Skeletal muscle tissue (tissue), 4 donors: Measurements from ENCODE around the gene SPAG9. TPM values are rescaled to one million over a fixed set of nuclear protein-coding genes. Genes with fewer than 3 reads are reported as not detected.

ENCODE experiments used
- H3K27ac ChIP-seq: one replicate; pipeline ENCODE4 v1.7.0; 2013; ENCODE audit warnings: mild to moderate bottlenecking, low read depth, low read length, inconsistent platforms
- H3K27me3 ChIP-seq, 3 donors: one replicate each; pipeline ENCODE4 v1.7.0; 2013; ENCODE audit warnings: low read length in 3 of 3; ENCODE audit not compliant: control insufficient read depth in 3 of 3, insufficient read depth in 3 of 3
- H3K36me3 ChIP-seq, 3 donors: one replicate each; pipeline ENCODE4 v1.7.0; 2013; ENCODE audit warnings: low read length in 3 of 3; ENCODE audit not compliant: control insufficient read depth in 3 of 3, insufficient read depth in 3 of 3
- H3K4me1 ChIP-seq, 3 donors: one replicate each; pipeline ENCODE4 v1.7.0; 2013; ENCODE audit warnings: low read length in 3 of 3, mild to moderate bottlenecking in 3 of 3; ENCODE audit not compliant: control insufficient read depth in 3 of 3, insufficient read depth in 3 of 3
- H3K4me3 ChIP-seq, 3 donors: one replicate each; pipeline ENCODE4 v1.7.0; 2013; ENCODE audit warnings: low read length in 3 of 3
- H3K9ac ChIP-seq, 3 donors: one replicate each; pipeline ENCODE4 v1.7.0; 2013; ENCODE audit warnings: low read length in 3 of 3, mild to moderate bottlenecking in 3 of 3, moderate library complexity in 2 of 3, low read depth in 1 of 3
- H3K9me3 ChIP-seq, 3 donors: one replicate each; pipeline ENCODE4 v1.7.0; 2013; ENCODE audit warnings: low read length in 3 of 3; ENCODE audit not compliant: control insufficient read depth in 3 of 3
- total RNA-seq: library from RNA; depleted of rRNA; stranded (reverse); fragments of >200 nt; gene quantifications from one replicate; pipeline ENCODE4 v1.2.3, GENCODE V29; 2014
- donor health status: Osteomylitis.

Gene SPAG9
- total RNA-seq, 1 donor from 2014 or later, result 92.9 TPM

GRCh38 chr17:50957600-50958575 is 162.8 kb downstream of the SPAG9 start:
- H3K27me3 ChIP-seq, result no peaks in the 10 kb centered on the region
- no peak overlapping the region for H3K4me3 ChIP-seq
- H3K9ac ChIP-seq, result no peak overlapping the region
- H3K4me1 ChIP-seq, result peaks cover 33 to 43% (median 43%) of the 10 kb centered on the region in 3 donors
- no peak overlapping the region for H3K27ac ChIP-seq
- no peaks in the 10 kb centered on the region for H3K9me3 ChIP-seq
- H3K36me3 ChIP-seq, result peaks cover 0 to 6% (median 3%) of the 10 kb centered on the region in 3 donors

- Histone ChIP-seq H3K4me3 (peak overlapping the region in 2 of 3 donors; percentile 1 to 29), H3K9me3 (no peaks in the 10 kb centered on the region), H3K4me1 (peaks cover 37 to 50% (median 48%) of the 10 kb centered on the region in 3 donors), H3K27me3 (no peaks in the 10 kb centered on the region), H3K36me3 (peaks cover 0 to 6% (median 3%) of the 10 kb centered on the region in 3 donors), H3K27ac (peak overlapping the region; percentile 95), H3K9ac (peak overlapping the region; percentile 52 to 59 (median 57))
These were observed 163.7 kb downstream of the SPAG9 start for GRCh38 chr17:50956750-50957523.

- Histone ChIP-seq H3K36me3 (peaks cover 0 to 6% (median 0%) of the 10 kb centered on the region in 3 donors), H3K4me1 (peaks cover 42 to 53% (median 51%) of the 10 kb centered on the region in 3 donors), H3K27me3 (no peaks in the 10 kb centered on the region), H3K9me3 (no peaks in the 10 kb centered on the region), H3K27ac (peak overlapping the region; percentile 95), H3K4me3 (peak overlapping the region in 2 of 3 donors; percentile 1 to 29), H3K9ac (peak overlapping the region in 2 of 3 donors; percentile 57 to 59)
These were observed 164.3 kb downstream of the SPAG9 start for GRCh38 chr17:50956409-50956749.

- peak overlapping the region in 2 of 3 donors; percentile 76 to 82 for H3K9ac ChIP-seq
- H3K4me1 ChIP-seq, result peaks cover 46 to 58% (median 55%) of the 10 kb centered on the region in 3 donors
- peaks cover 0 to 6% (median 0%) of the 10 kb centered on the region in 3 donors for H3K36me3 ChIP-seq
- H3K4me3 ChIP-seq, result peak overlapping the region in 2 of 3 donors; percentile 17 to 24
- H3K27ac ChIP-seq, result peak overlapping the region; percentile 95
- H3K9me3 ChIP-seq, result no peaks in the 10 kb centered on the region
- H3K27me3 ChIP-seq, result no peaks in the 10 kb centered on the region
These were observed 165.0 kb downstream of the SPAG9 start for GRCh38 chr17:50955667-50956120.

GRCh38 chr17:50955160-50955559 is 165.5 kb downstream of the SPAG9 start:
- H3K9me3 ChIP-seq, result no peaks in the 10 kb centered on the region
- no peaks in the 10 kb centered on the region for H3K27me3 ChIP-seq
- H3K4me1 ChIP-seq, result peaks cover 51 to 63% (median 60%) of the 10 kb centered on the region in 3 donors
- peak overlapping the region in 2 of 3 donors; percentile 17 to 24 for H3K4me3 ChIP-seq
- H3K36me3 ChIP-seq, result peaks cover 0 to 4% (median 0%) of the 10 kb centered on the region in 3 donors
- H3K9ac ChIP-seq, result peak overlapping the region; percentile 76 to 86 (median 82)
- H3K27ac ChIP-seq, result peak overlapping the region; percentile 95

- no peaks in the 10 kb centered on the region for H3K9me3 ChIP-seq
- H3K9ac ChIP-seq, result peak overlapping the region; percentile 76 to 86 (median 82)
- peak overlapping the region; percentile 95 for H3K27ac ChIP-seq
- H3K4me3 ChIP-seq, result peak overlapping the region; percentile 47 to 62 (median 52)
- H3K36me3 ChIP-seq, result peaks cover 0 to 4% (median 0%) of the 10 kb centered on the region in 3 donors
- peaks cover 56 to 68% (median 65%) of the 10 kb centered on the region in 3 donors for H3K4me1 ChIP-seq
- no peaks in the 10 kb centered on the region for H3K27me3 ChIP-seq
These were observed 166.0 kb downstream of the SPAG9 start for GRCh38 chr17:50954641-50955121.

- Histone ChIP-seq H3K4me3 (peak overlapping the region; percentile 47 to 62 (median 52)), H3K27me3 (no peaks in the 10 kb centered on the region), H3K27ac (peak overlapping the region; percentile 95), H3K4me1 (peaks cover 63 to 75% (median 72%) of the 10 kb centered on the region in 3 donors), H3K9me3 (no peaks in the 10 kb centered on the region), H3K9ac (peak overlapping the region; percentile 76 to 86 (median 82)), H3K36me3 (peaks cover 0 to 4% (median 0%) of the 10 kb centered on the region in 3 donors)
These were observed 166.7 kb downstream of the SPAG9 start for GRCh38 chr17:50953831-50954601.

- no peaks in the 10 kb centered on the region for H3K27me3 ChIP-seq
- H3K9ac ChIP-seq, result peak overlapping the region; percentile 76 to 86 (median 82)
- H3K36me3 ChIP-seq, result peaks cover 0 to 4% (median 0%) of the 10 kb centered on the region in 3 donors
- peak overlapping the region; percentile 95 for H3K27ac ChIP-seq
- H3K4me1 ChIP-seq, result peaks cover 68 to 80% (median 77%) of the 10 kb centered on the region in 3 donors
- H3K4me3 ChIP-seq, result peak overlapping the region; percentile 47 to 62 (median 52)
- no peaks in the 10 kb centered on the region for H3K9me3 ChIP-seq
These were observed 167.2 kb downstream of the SPAG9 start for GRCh38 chr17:50953518-50953830.

- Histone ChIP-seq H3K4me1 (peaks cover 73 to 86% (median 83%) of the 10 kb centered on the region in 3 donors), H3K9me3 (no peaks in the 10 kb centered on the region), H3K4me3 (no peak overlapping the region), H3K36me3 (no peaks in the 10 kb centered on the region), H3K27me3 (no peaks in the 10 kb centered on the region), H3K27ac (peak overlapping the region; percentile 95), H3K9ac (peak overlapping the region in 1 of 3 donors; percentile 76)
These were observed 167.8 kb downstream of the SPAG9 start for GRCh38 chr17:50952889-50953288.
